Osteoblast (primary cell): ENCODE data around the gene TEKT5. TPM values are rescaled to one million over a fixed set of nuclear protein-coding genes. Genes with fewer than 3 reads are reported as not detected.

ENCODE experiments used
- DNase-seq: peaks from one replicate; pipeline ENCODE4 v3.0.0; 2011; ENCODE audit warnings: low spot score, mixed read lengths; ENCODE audit not compliant: insufficient read length; ENCODE audit errors: missing footprints
- H2AFZ ChIP-seq: 2 replicates; pipeline ENCODE4 v1.6.0; 2011; ENCODE audit warnings: mild to moderate bottlenecking, low read length
- H3K27ac ChIP-seq: 2 replicates; pipeline ENCODE4 v1.5.1; 2011; ENCODE audit warnings: mild to moderate bottlenecking, low read depth, low read length, moderate library complexity
- H3K27me3 ChIP-seq: 2 replicates; pipeline ENCODE4 v1.6.0; 2012; ENCODE audit warnings: mild to moderate bottlenecking, control low read depth, inconsistent platforms, low read length, moderate library complexity; ENCODE audit not compliant: insufficient read depth
- H3K36me3 ChIP-seq: 2 replicates; pipeline ENCODE4 v1.5.1; 2011; ENCODE audit warnings: mild to moderate bottlenecking, low read length, control low read depth, moderate library complexity; ENCODE audit not compliant: insufficient read depth
- H3K4me1 ChIP-seq: 2 replicates; pipeline ENCODE4 v1.5.1; 2011; ENCODE audit warnings: mild to moderate bottlenecking, low read length, control low read depth, moderate library complexity; ENCODE audit not compliant: insufficient read depth
- H3K4me2 ChIP-seq: 2 replicates; pipeline ENCODE4 v1.6.0; 2011; ENCODE audit warnings: mild to moderate bottlenecking, low read length; ENCODE audit not compliant: insufficient read depth
- H3K4me3 ChIP-seq: fragments of 200-600 bp; sonication (generic); 3 replicates; pipeline ENCODE4 v1.5.1; 2012; ENCODE audit warnings: mild to moderate bottlenecking, low read length, inconsistent platforms; ENCODE audit not compliant: insufficient read depth
- H3K79me2 ChIP-seq: 2 replicates; pipeline ENCODE4 v1.6.0; 2012; ENCODE audit warnings: mild to moderate bottlenecking, low read length, control low read depth, inconsistent platforms; ENCODE audit not compliant: insufficient read depth
- H3K9me3 ChIP-seq: 2 replicates; pipeline ENCODE4 v1.5.1; 2011; ENCODE audit warnings: low read depth, low read length, control low read depth
- H4K20me1 ChIP-seq: 2 replicates; pipeline ENCODE4 v1.6.0; 2012; ENCODE audit warnings: mild to moderate bottlenecking, low read length, control low read depth; ENCODE audit not compliant: insufficient read depth
- total RNA-seq: library from RNA; depleted of rRNA; stranded (reverse); fragments of >200 nt; gene quantifications from 2 replicates; pipeline ENCODE4 v1.2.3, GENCODE V29; 2012
- TF ChIP-seq, protein P1 (sequence below): IDR thresholded peaks from 2 replicates; pipeline ENCODE4 v1.5.1; 2011; ENCODE audit warnings: mild to moderate bottlenecking, low read depth, low read length, moderate library complexity; ENCODE audit errors: extremely low read depth

TEKT5 gene
- total RNA-seq, 1 donor = 0.36 TPM

DNA sequence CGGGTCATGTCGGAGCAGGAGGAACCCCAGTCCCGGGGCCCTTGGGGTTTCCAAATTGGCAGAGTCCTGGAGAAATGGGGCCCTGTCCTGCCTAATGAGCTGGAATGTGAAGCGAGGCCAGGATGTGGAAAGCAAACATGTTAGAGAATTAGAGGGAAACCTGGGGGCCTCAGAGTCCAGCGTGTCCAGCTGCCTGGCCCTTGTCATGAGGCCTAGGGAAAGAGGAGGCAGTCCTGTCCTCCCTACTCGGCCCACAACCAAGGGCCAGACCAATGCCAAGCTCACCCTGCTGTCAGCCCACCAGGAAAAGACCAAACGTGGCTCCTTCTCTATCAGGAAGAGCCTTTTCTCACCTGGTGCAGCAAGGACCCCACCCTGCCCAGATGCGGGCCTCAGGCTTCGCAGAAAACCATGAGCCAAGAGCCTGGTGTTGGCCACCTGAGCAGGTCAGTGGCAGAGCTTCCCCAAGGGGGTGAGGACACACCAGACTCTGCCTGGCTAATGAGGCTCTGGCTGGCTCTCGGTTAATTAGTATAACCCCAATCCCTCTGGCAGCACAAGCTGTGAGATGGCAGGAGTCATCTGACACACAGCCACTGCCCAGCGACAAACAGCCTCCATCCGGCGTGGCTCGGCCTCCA lies 10.1 kb downstream of the TEKT5 start:
- no peak for DNase-seq
- no peaks in the 10 kb centered on the region for H3K36me3 ChIP-seq
- peaks cover 2% of the 10 kb centered on the region for H3K27me3 ChIP-seq
- H3K4me3 ChIP-seq = no peak overlapping the region
- H3K4me1 ChIP-seq = no peaks in the 10 kb centered on the region
- no peaks in the 10 kb centered on the region for H3K9me3 ChIP-seq
- no peaks in the 10 kb centered on the region for H4K20me1 ChIP-seq
- H3K79me2 ChIP-seq = no peaks in the 10 kb centered on the region
- H3K4me2 ChIP-seq = no peak overlapping the region
- TF ChIP-seq, protein P1, sequence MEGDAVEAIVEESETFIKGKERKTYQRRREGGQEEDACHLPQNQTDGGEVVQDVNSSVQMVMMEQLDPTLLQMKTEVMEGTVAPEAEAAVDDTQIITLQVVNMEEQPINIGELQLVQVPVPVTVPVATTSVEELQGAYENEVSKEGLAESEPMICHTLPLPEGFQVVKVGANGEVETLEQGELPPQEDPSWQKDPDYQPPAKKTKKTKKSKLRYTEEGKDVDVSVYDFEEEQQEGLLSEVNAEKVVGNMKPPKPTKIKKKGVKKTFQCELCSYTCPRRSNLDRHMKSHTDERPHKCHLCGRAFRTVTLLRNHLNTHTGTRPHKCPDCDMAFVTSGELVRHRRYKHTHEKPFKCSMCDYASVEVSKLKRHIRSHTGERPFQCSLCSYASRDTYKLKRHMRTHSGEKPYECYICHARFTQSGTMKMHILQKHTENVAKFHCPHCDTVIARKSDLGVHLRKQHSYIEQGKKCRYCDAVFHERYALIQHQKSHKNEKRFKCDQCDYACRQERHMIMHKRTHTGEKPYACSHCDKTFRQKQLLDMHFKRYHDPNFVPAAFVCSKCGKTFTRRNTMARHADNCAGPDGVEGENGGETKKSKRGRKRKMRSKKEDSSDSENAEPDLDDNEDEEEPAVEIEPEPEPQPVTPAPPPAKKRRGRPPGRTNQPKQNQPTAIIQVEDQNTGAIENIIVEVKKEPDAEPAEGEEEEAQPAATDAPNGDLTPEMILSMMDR = no peak
- no peak overlapping the region for H2AFZ ChIP-seq
- no peak overlapping the region for H3K27ac ChIP-seq

DNA sequence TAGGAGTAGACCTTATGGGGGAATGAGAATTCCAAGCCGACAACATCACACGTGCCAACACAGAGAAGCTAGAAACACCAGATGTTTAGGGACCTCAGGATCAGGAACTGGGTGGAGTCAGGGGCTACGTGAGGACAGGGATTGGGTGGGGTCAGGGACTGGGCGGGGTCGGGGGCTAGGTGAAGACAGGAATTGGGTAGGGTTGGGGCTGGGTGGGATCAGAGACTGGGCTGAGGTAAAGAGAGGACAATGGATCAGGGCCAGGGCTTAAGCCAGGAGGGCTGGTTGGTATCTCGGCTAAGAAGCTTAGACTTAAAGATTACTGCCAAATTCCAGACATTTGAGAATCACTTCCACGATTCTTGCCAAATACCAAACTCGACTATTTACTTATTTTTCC lies 11.6 kb downstream of the TEKT5 start:
- Histone ChIP-seq H3K27me3 (peaks cover 2% of the 10 kb centered on the region), H2AFZ (no peak overlapping the region), H3K27ac (no peak overlapping the region), H3K4me3 (no peak overlapping the region), H3K79me2 (no peaks in the 10 kb centered on the region), H3K9me3 (no peaks in the 10 kb centered on the region), H4K20me1 (no peaks in the 10 kb centered on the region), H3K4me2 (no peak overlapping the region), H3K36me3 (no peaks in the 10 kb centered on the region), H3K4me1 (no peaks in the 10 kb centered on the region)
- peak; percentile 36 for DNase-seq
- TF ChIP-seq, protein P1 = no peak

DNA sequence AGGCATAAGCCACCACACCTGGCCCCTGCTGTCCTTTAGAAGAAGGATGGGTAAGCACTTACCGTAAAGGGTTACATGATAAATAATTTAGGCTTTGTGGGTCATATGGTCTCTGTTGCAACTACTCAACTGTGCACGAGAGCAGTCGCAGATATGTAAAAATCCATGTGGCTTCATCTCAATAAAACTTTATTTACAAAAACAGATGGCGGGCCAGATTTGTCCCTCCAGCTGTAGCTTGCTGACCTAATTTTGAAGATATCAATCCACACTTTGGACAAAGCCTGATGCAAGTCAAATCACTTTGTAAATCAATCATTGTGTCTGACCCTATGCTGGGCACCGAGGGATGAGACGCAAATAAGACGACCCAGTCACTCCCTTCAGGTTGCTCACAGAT lies 12.1 kb downstream of the TEKT5 start:
- no peak for DNase-seq
- TF ChIP-seq, protein P1 = no peak
- Histone ChIP-seq H3K79me2 (no peaks in the 10 kb centered on the region), H3K9me3 (no peaks in the 10 kb centered on the region), H3K36me3 (no peaks in the 10 kb centered on the region), H4K20me1 (no peaks in the 10 kb centered on the region), H3K4me1 (no peaks in the 10 kb centered on the region), H2AFZ (no peak overlapping the region), H3K4me3 (no peak overlapping the region), H3K4me2 (no peak overlapping the region), H3K27ac (no peak overlapping the region), H3K27me3 (peaks cover 2% of the 10 kb centered on the region)

DNA sequence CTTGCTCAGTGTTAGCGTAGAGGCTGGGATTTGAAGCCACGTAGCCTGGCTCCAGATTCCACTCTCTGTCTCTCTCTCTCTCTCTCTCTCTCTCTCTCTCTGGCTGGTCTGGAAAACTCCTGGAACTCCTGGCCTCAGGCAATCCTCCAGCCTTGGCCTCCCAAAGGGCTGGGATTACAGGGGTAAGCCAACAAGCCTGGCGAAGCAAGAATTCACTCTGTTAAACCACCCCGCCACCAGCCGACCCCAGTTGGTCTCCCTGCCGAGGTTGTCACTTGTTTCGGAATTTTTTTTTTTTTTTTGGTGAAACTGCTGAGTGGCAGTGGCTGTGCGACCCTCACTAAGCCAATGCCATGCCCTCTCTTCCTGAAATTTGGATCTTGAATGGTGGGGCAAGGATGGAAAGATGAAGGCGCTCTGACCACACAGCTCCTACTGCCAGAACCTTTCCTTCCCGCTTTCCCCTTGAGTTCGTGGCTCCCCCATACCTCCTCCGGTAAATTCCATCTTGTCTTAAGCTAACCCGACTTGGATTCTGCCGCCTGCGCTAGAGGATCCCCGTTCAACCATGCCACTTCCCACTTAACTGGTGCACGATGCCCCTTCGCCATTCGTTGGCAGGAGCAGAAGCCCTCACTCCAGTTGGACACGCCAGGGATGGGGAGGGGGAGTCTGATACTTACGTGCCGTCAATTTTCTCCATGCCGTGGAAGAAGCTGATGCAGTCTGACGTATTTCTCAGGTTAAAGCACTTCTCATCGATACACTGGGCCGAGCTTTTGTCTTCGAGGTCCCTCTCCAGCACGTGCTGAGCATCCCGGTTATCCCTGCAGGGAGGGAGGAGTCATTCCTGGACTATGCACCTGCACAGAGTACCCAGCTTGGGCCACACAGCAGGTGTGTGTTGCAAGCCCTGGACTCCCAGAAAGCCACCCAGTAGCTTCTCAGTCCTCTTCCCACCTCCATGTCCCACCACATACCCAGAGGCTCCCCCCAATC lies 13.1 kb downstream of the TEKT5 start:
- H3K27me3 ChIP-seq = peaks cover 2% of the 10 kb centered on the region
- no peak overlapping the region for H2AFZ ChIP-seq
- TF ChIP-seq, protein P1 = no peak
- H3K4me3 ChIP-seq = no peak overlapping the region
- no peak for DNase-seq
- H4K20me1 ChIP-seq = no peaks in the 10 kb centered on the region
- no peaks in the 10 kb centered on the region for H3K79me2 ChIP-seq
- H3K27ac ChIP-seq = no peak overlapping the region
- no peaks in the 10 kb centered on the region for H3K9me3 ChIP-seq
- no peak overlapping the region for H3K4me2 ChIP-seq
- H3K36me3 ChIP-seq = no peaks in the 10 kb centered on the region
- H3K4me1 ChIP-seq = no peaks in the 10 kb centered on the region
